Stimulated activated CD4-positive, alpha-beta T cell treated with anti-CD3 and anti-CD28 coated beads, TNF-alpha, amount 100 ng/mL, for 4 hours (primary cell): Measurements from ENCODE around the gene FAM163A.
"Not testable (repeated sequence)": the region's sequence is repeated elsewhere in the genome, so short reads cannot be mapped to it uniquely, and the experiment has no call there.

Experiments used
- DNase-seq, 3 experiments: peaks; one replicate each; pipeline ENCODE4 v3.0.0-alpha.2; 2020; ENCODE audit warnings: low read depth in 3 of 3

FAM163A gene

GRCh38 chr1:179815641-179816040, 72.5 kb downstream of the FAM163A start:
- DNase-seq: no peak

- DNase-seq: no peak
Observed at GRCh38 chr1:179816196-179816960, 73.3 kb downstream of the FAM163A start.

GRCh38 chr1:179817056-179817455, 74.0 kb downstream of the FAM163A start:
- no peak for DNase-seq

- no peak for DNase-seq
Observed at GRCh38 chr1:179817789-179818188, 74.7 kb downstream of the FAM163A start.

- no peak for DNase-seq
Observed at GRCh38 chr1:179818260-179818659, 75.2 kb downstream of the FAM163A start.

- DNase-seq: no peak
Observed at GRCh38 chr1:179818743-179819173, 75.7 kb downstream of the FAM163A start.

GRCh38 chr1:179820226-179820970, 77.3 kb downstream of the FAM163A start:
- no peak for DNase-seq

GRCh38 chr1:179821524-179821923, 78.4 kb downstream of the FAM163A start:
- no peak for DNase-seq

- no peak for DNase-seq
Observed at GRCh38 chr1:179822065-179822464, 79.0 kb downstream of the FAM163A start.

GRCh38 chr1:179823693-179824092, 80.6 kb downstream of the FAM163A start:
- DNase-seq: no peak

GRCh38 chr1:179824265-179824664, 81.2 kb downstream of the FAM163A start:
- no peak for DNase-seq

- no peak for DNase-seq
Observed at GRCh38 chr1:179825206-179825605, 82.1 kb downstream of the FAM163A start.

GRCh38 chr1:179825798-179826460, 82.8 kb downstream of the FAM163A start:
- no peak for DNase-seq

GRCh38 chr1:179826626-179827280, 83.7 kb downstream of the FAM163A start:
- no peak for DNase-seq

- DNase-seq: no peak
Observed at GRCh38 chr1:179828554-179829110, 85.5 kb downstream of the FAM163A start.

GRCh38 chr1:179831225-179831624, 88.1 kb downstream of the FAM163A start:
- DNase-seq: no peak

GRCh38 chr1:179831852-179832699, 89.0 kb downstream of the FAM163A start:
- DNase-seq: no peak

GRCh38 chr1:179836686-179837445, 93.8 kb downstream of the FAM163A start:
- not testable (repeated sequence) for DNase-seq

- DNase-seq: no peak
Observed at GRCh38 chr1:179840107-179840506, 97.0 kb downstream of the FAM163A start.

GRCh38 chr1:179848233-179848632, 105.1 kb downstream of the FAM163A start:
- no peak for DNase-seq
